Dermis lymphatic vessel endothelial cell (primary cell): Measurements from ENCODE around the gene TGFB1. TPM values are rescaled to one million over a fixed set of nuclear protein-coding genes. Genes with fewer than 3 reads are reported as not detected.

Source experiments
- total RNA-seq: library from RNA; depleted of rRNA; stranded (reverse); fragments of >200 nt; gene quantifications from 2 replicates; pipeline ENCODE4 v1.2.1, GENCODE V29; 2014

TGFB1 gene
- total RNA-seq: 19.6 and 35.2 TPM in 2 replicates

GRCh38 chr19:41353466-41354342 is at the start of gene TGFB1:
TGFB1 (minus strand) TSS chr19:41353922; CDS start chr19:41353044, 878 bp downstream.

GRCh38 chr19:41397086-41398049 is 43.6 kb upstream of the TGFB1 start, which contains the start of the genes BCKDHA and EXOSC5:
BCKDHA (plus strand) TSS chr19:41397818; CDS start chr19:41397828, 10 bp downstream.
EXOSC5 (minus strand) TSS chr19:41397359; CDS start chr19:41397328, 31 bp downstream.

DNA sequence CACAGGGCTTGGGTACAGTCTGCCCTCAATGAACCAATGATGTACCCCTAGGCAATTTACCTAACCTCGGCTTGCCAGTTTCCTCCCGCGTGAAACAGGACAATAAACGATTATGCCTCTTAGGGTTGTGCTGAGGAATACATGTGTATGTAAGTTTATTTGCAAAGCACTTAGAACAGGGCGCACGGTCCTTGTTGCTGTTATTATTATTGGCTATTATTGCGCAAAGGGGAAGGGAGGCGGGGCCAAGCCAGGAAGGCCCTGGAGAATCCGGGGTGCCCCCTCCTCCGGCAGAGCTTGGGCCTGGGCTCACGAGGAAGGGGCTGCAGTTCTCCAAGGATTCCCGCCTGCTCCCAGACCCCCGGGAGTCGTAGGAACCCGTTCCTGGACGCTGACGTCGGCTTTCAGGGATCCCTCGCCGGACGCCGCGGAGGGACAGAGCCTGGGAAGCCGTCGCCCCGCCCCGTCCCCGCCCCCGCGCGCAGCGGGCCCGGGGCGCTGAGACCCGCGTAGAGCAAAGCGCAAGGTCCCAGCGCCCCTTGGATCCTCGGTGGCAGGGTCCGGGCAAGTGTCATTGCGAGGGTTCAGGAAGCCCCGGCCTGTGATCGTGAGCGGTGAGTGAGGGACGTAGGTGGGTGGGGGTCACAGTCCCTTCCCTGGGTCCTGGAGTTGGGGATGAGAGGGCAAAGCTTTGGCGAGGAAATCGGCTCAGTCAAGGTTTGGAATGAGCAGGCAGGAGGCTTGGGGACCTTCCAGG is 22.7 kb upstream of the TGFB1 start, which contains the start of gene TMEM91:
TSS of gene TMEM91 (plus strand) at position 293 of the 757 bp plus-strand sequence. CDS start 1,777 bp downstream, outside the sequence.

DNA sequence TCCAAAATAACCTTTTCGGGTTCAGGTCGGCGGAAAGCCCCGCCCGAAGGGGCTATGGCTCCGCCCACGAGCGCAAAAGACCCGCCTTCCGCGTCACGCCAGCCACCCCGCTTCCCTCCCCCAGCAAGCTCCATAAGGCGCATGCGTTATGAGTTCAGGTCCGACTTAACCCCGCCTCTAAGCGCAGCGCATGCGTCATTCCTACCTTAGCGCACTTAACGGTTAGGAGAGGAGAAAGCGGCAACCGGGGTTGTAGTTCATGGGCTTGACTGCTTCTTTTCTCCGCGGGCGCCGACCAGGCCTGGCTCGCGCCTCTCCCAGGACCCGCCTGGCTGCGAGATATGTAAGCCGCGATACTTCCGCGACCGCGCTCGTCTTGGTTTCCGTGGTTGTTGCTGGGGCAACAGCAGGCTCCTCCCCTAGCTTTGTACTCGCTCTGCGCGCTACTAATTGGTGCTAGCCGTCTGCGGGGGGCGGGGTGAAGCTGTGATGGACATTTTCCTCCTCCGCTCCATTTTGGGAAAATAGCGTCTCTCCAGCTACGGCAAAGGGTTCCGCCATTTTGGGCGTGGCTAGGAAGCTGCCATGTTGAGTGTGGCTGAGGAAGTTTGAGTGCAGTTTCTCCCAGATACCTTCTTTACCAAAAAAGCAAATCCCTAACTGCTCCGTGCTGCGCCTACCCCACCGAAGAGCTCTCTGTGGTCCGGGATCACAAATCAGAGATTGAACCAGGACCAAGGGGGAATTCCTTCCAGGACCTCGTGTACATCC is 10.2 kb upstream of the TGFB1 start, which contains the start of gene B9D2:
TSS of gene B9D2 (minus strand) at position 397 of the 771 bp plus-strand sequence. CDS start 630 bp downstream, outside the sequence.

DNA sequence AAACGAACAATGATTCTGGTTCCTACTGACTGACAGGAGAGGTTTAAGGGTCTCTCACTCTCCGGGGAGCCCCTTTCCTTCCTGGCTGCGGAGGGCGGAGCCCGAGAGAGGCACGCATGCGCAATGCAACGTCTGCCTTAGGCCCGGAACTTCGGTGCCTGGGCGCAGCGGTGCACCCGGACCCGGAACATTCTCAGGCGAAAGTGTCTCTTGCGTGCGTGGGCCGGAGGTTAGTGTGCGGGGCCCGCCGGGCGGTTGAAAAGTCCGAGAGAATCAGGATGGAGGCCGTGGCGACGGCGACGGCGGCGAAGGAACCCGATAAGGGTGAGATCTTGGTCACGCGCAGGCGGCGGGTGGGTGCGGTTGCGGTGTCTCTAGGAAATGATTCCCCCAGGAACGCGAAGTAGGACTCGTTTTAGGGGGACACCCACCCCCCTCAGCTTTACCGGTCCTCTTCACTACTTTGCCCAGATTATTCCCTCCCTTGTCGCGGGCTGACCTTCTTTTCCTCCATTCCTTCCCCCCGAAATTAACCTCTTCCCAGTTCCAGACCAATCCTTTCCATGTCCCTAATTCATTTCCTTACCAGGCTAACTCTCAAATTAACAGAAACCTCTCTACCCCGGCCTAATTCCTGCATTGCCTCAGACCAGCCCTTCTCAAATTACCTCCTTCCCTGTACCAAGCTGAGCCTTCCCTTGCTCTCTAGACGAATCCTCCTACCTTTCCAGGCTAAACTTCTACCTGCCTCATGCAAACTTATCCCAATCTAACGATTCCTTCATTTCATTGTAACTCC is 43.5 kb downstream of the TGFB1 start, which contains the start of gene CCDC97:
TSS of gene CCDC97 (plus strand) at position 140 of the 799 bp plus-strand sequence. CDS start at position 279, 139 bp downstream.

Other genes starting within 250 kb of the TGFB1 start
- gene CYP2F1, start 239.5 kb downstream of the TGFB1 start, total RNA-seq: not detected in 2 replicates
- 0.11 TPM in 1 of 2 replicates, not detected in the other for gene CYP2S1, start 160.7 kb downstream of the TGFB1 start, total RNA-seq
- gene AXL, start 134.7 kb downstream of the TGFB1 start, total RNA-seq: 5.2 and 6.7 TPM in 2 replicates
- gene HNRNPUL1, start 89.5 kb downstream of the TGFB1 start, total RNA-seq: 46.2 and 65.1 TPM in 2 replicates
- 6.2 and 7.1 TPM in 2 replicates for gene CCDC97, start 43.8 kb downstream of the TGFB1 start, total RNA-seq
- gene B9D2, start 10.2 kb upstream of the TGFB1 start, total RNA-seq: 5.9 and 6.4 TPM in 2 replicates
- gene TMEM91, start 22.6 kb upstream of the TGFB1 start, total RNA-seq: 4.4 and 4.9 TPM in 2 replicates
- gene EXOSC5, start 43.4 kb upstream of the TGFB1 start, total RNA-seq: 9.1 and 12.9 TPM in 2 replicates
- 34.1 and 43.1 TPM in 2 replicates for gene BCKDHA, start 43.9 kb upstream of the TGFB1 start, total RNA-seq
- gene B3GNT8, start 73.5 kb upstream of the TGFB1 start, total RNA-seq: 2.7 and 3.5 TPM in 2 replicates
- gene DMAC2, start 86.0 kb upstream of the TGFB1 start, total RNA-seq: 39.9 and 41.5 TPM in 2 replicates
- gene ERICH4, start 89.2 kb upstream of the TGFB1 start, total RNA-seq: not detected in 2 replicates
- 6.6 and 14.2 TPM in 2 replicates for gene CEACAM21, start 222.2 kb upstream of the TGFB1 start, total RNA-seq